Cardiac septum (tissue), 1 donor: ENCODE data around the gene CCHCR1. TPM values are rescaled to one million over a fixed set of nuclear protein-coding genes. Genes with fewer than 3 reads are reported as not detected.
A peak's percentile ranks its signal among the peaks of the same experiment; 100 is the strongest.
"Not testable (repeated sequence)": the region's sequence is repeated elsewhere in the genome, so short reads cannot be mapped to it uniquely, and the experiment has no call there.

Source experiments
- DNase-seq: peaks from one replicate; pipeline ENCODE4 v3.0.0-alpha.2; 2020; ENCODE audit warnings: low spot score
- intact Hi-C: fragments of 100-400 bp; cut with DNase I; formaldehyde crosslinking; loops from one replicate; pipeline ENCODE4 v1.14.0; 2022
- total RNA-seq: library from RNA; stranded (reverse); fragmentation: NEBNext Ultra II Directional; extraction: Animal tissue kit (Norgen Biotek cat#: 25700); gene quantifications from one replicate; pipeline ENCODE4 v1.2.1, GENCODE V29; 2021
- donor health status: DM: no; HTN: no; CAD: no.

Gene CCHCR1
- total RNA-seq, 1 donor from 2014 or later, result 11.1 TPM

DNA sequence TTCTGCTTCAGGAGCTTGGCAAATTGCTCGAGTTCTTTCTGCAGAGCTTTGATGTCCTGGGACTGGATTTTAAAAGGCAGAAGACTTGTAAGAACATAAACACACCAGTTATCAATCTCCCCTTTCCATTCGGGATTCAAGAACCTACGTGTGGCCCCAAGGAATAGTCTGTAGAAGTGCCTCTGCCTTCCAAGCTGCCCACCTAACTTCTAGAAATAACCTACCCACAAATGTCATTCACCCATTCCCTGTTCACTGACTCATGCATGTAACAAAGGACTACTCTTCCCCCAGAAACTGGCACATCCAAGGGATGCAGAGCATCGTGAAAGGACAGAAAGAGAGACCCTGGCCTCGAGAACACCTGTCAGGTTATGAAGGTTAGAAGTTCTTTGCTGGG is 8.4 kb upstream of the CCHCR1 start:
- intact Hi-C loops, result no loop called here

GRCh38 chr6:31165064-31165832 is 7.6 kb upstream of the CCHCR1 start:
- intact Hi-C loops, DNase-seq: not testable (repeated sequence)

More for the DNA sequence above, 8.4 kb upstream of the CCHCR1 start:
- no peak for DNase-seq

GRCh38 chr6:31164475-31165063 is 7.0 kb upstream of the CCHCR1 start:
- DNase-seq, intact Hi-C loops: not testable (repeated sequence)

DNA sequence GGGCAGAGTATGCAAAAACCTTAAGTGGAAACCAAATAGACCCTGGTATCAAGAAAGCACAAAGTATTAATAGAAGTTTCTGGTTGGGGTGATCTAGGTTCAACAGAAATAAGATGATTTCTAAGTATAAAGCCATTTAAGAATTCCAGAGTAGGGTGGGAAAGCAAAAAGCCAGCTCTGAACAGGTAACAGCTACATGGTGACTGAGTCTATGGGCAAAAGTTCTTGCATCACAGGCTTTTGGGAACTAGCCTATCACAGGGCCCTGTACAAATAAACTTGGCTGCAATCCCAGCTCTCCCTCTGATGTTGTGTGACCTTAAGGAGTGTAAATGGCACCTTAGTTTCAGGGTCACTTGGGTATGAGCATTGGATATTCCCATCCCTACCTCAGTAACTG is 6.3 kb upstream of the CCHCR1 start:
- intact Hi-C loops, result no loop called here
- DNase-seq, result no peak

- intact Hi-C loops, result no loop called here
- DNase-seq, result no peak
Measured at GRCh38 chr6:31162463-31163165, 5.0 kb upstream of the CCHCR1 start.

DNA sequence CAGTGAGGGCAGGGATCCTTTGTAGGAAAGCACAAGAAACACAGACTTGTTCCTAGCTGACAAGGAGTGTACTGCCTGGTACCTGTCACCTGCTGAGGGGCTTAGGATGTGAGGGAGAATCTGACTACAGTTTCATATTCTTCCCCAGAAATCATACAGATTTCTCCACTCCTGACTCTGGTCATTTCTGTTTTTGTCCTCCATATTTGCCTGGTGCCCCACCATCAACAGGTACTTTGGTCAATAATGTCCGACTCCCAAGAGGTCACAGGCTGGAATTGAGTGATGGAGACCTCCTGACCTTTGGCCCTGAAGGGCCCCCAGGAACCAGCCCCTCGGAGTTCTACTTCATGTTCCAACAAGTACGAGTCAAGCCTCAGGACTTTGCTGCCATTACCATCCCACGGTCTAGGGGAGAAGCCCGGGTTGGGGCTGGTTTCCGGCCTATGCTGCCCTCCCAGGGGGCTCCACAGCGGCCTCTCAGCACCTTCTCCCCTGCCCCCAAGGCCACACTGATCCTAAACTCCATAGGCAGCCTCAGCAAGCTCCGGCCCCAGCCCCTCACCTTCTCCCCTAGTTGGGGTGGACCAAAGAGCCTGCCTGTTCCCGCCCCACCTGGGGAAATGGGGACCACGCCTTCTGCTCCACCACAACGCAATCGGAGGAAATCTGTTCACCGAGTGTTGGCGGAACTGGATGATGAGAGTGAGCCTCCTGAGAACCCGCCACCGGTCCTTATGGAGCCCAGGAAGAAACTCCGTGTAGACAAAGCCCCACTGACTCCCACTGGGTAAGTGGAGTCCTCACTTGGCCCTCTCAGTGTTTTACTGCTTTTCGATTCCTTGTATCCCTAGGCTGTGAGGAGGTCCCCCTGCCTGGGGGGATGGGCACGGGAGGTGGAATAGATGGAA is 3.9 kb upstream of the CCHCR1 start:
- intact Hi-C loops, result no loop called here
- no peak for DNase-seq

GRCh38 chr6:31158863-31159855 is 1.6 kb upstream of the CCHCR1 start:
- intact Hi-C loops, result loop anchor here (2.0 kb wide), 1 partner anchor 32 kb away; no protein-coding TSS in a partner anchor
- no peak for DNase-seq

DNA sequence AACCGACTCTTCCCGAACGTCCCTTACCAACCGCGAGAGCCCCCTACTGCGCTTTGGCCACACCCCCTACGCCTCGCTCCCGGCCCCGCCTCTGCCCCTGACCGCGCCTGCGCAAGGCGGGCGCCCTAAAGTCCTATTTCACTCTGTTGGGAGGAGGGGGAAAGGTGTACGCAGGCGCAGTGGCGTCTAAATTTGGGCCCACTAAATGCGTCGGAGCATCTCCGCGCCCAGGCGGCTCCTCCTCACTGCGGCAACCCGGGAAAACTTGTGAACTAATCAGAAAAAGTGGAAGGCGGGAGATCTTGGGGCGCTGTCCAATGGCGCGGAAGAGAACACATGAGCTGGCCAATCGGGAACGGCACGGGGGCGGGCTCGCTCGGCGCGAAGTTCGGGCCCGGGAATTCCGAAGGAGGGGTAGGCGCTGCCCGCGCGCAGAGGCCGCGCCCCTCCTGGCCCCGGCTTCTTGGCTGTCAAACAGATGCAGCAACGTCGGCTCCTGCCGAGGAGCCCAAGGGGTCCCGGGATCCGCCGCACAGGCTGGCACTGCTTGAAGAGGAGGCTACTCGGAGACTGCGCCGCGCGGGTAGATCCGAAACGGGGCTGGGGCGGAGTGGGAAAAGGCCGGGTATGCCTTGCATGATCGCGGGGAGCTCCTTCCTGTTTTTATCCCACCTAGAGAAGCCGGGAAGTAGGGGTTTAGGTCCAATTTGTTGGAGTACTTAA is 699 bp upstream of the CCHCR1 start, which contains the start of gene TCF19:
Gene TCF19, plus strand, starts transcription at position 450 of the 723 bp plus-strand sequence. CDS start 881 bp downstream, outside the sequence.
- peak; percentile 100 for DNase-seq
- intact Hi-C loops, result loop anchor here (2.0 kb wide), 1 partner anchor 32 kb away; no protein-coding TSS in a partner anchor

DNA sequence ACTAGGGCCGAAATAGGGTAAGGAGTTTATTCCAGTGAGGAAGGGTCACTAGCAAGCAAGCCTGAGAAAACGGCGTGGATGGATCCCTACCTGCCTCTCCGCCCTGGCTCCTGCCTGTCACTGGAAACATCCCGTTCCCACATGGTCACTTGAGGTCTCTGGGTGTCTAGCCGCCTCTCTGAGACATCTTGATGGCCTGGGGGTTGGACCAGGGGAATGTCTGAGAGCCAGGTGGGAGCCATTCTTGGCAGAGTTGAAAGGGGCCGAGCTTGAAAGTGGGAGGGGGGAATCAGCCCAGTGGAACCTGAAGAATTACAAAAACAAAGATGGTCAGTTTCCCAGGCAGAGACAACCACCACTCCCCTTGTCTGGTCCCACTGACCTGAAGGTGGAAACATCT is 961 bp downstream of the CCHCR1 start:
- no peak for DNase-seq
- intact Hi-C loops, result no loop called here

DNA sequence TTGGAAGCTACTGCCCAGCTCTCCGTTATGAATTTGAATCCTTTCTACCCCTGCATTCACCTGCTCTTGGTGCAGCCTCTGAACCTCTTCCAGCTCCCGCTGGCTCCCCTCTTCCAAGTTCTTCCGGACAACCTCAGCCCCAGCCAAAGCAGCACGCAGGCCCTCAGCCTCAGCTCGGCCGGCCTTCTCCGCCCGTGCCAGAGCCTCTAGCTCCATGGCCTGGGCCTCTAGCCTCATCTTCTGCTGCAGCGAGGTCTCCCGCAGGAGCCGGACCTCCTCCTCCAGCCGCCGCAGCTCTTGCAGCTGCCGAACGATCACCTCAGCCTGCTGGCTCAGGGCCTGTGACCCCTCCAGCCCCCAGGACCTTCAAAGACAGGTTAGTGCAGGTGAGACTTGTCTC is 3.2 kb downstream of the CCHCR1 start:
- no peak for DNase-seq
- intact Hi-C loops, result no loop called here

GRCh38 chr6:31152781-31153180 is 4.8 kb downstream of the CCHCR1 start:
- DNase-seq, result no peak
- intact Hi-C loops, result no loop called here

DNA sequence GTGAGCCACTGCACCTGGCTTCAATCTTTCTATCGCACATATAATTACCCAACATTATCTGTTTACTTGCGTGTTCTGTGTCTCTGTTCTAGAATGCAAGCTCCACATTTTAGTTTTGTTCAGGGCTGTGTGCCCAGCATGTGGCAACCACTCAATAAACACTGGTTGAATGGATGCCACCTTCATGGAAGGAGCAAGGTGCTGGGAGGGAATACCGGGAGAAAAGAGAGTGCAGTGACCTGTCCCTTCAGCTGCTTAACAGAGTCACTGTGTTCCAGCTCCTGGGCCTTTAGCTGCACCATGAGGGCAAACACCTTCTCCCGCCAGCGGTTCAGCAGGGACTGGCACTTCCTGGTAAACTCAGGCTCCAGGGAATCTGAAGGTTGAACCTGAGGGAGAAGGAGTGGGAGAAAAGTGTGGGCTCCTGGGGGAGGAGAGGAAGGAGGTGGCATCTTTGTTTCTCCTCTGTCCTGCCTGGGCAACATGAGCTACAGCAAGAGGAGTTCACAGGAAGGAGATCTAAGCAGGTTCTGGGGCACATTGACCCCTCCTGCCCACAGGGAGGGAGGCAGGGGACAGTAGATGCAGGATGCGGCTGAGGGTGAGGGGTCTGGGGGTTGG is 7.7 kb downstream of the CCHCR1 start:
- intact Hi-C loops, result no loop called here
- DNase-seq, result no peak

DNA sequence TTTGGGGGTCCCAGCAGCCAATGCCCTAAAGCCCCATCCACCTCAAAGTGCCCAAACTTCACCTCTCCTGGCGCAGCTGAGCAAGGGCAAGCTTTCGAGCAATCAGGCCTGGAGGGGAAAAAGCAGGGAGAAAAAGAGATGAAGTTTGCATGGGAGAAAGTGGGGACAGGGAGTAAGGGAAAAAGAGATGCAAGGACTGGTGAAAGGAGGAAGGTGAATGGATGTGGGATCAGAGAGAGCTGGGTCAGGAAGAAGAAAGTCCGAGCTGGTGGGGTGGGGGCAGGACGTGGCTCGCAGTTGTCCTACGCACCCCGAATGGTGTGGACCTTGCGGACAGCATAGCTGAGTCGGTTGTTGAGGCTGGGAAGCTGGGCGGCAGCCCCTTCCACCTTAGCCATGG is 12.2 kb downstream of the CCHCR1 start:
- intact Hi-C loops, result no loop called here
- DNase-seq, result no peak

DNA sequence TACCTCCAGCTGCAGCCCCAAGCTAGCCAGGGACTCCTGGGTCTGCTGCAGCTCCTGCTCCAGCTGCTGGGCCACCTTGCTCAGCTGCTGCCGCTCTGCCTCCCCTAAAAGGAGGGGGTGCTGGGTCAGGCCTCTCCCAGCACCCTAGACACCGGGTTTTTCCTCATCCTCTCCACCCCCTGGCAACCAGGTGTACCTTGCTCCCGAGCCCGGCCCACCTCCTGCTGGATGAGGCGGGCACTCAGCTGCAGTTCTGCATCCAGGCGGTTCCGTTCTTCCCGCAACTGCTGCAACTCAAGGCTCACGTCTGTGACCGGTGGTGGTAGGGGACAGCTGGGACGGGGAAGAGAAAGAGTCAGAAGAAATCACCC is 12.6 kb downstream of the CCHCR1 start:
- intact Hi-C loops, result no loop called here

DNA sequence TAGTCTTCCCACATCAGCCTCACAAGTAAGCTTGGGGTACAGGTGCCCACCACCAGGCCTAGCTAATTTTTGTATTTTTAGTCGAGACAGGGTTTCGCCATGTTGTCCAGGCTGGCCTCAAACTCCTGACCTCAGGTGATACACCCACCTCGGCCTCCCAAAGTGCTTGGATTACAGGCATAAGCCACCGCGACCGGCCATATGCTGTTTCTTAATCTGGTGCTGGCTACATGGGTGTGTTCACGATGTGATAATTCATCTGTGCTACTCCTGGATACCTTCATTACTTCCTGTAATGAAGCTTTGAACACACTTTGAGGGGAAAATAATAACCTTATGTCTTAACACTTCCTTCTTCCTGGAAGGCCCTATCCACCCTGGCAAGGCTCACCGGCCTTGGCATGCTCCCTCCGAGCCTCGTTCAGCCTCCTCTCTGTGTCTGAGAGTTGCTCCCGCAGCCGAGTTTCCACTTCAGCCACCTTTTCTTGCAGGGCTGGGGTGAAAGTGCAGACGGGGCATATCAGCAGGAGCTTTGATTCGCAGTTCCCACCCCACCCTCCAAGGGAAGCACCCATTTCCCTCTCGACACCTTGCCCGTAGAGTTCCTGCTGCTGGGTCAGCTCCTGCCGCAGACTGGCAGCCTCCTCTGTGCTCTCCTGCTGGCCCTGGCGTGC is 13.2 kb downstream of the CCHCR1 start:
- DNase-seq, result no peak
- intact Hi-C loops, result no loop called here

More for the DNA sequence above, 12.6 kb downstream of the CCHCR1 start:
- no peak for DNase-seq

GRCh38 chr6:31143148-31143547 is 14.5 kb downstream of the CCHCR1 start:
- intact Hi-C loops, result no loop called here
- peak; percentile 81 for DNase-seq

DNA sequence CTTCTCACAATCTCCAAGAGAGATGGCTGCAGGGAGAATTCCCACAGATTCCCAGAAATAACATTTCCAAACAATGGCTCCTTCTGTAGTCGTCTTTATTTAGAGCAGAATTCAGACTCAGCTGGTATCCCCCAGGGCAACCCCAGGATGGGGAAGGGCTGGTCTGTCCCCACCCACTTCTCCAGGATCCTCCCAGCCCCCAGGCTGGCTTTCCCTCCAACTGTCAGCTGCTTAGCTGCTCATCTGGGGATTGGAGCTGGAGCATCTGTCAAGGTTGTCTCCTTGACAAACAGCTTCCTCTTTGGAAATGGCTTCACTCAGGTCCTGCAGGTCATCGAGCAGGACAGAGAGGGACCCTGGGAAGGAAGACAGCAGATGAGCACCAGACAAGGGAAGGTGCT is 15.2 kb downstream of the CCHCR1 start:
- DNase-seq, result no peak
- intact Hi-C loops, result no loop called here
